Coronary artery (tissue), 2 donors: ENCODE data around the gene MYO5B.

ENCODE experiments used
- DNase-seq: peaks from one replicate; pipeline ENCODE4 v3.0.0-alpha.2; 2017; ENCODE audit warnings: low spot score
- H3K27ac ChIP-seq, 2 donors: fragments of 200-600 bp; sonication (generic); one replicate each; pipeline ENCODE4 v1.5.1; 2016 to 2019
- H3K4me3 ChIP-seq: fragments of 200-600 bp; sonication (generic); 2 replicates; pipeline ENCODE4 v1.5.1; 2016; ENCODE audit warnings: mild to moderate bottlenecking, moderate library complexity
- TF ChIP-seq, protein P1 (sequence below): fragments of 200-600 bp; sonication (generic); IDR thresholded peaks from one replicate; pipeline ENCODE4 v1.5.1; 2019; ENCODE audit warnings: antibody characterized with exemption

The MYO5B gene

DNA sequence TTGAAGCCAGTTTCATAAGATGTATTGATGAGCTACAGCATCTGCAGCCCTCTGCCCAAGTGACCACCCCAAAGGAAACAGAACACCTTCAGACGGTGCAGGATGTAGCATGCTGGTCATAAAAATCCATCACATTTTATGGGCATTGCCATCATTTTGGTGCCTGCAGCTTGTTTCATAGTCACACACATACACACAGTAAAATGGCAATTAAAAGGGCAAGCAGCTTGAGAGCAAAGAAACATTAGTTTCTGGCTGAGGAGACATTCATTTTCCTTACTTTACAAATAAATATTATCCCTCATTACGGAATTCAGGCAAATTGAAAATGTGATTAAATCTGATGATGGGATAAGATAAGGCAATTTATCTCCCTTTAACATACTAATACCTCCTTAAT, 13.4 kb downstream of the MYO5B start:
- no peak for DNase-seq
- TF ChIP-seq, protein P1, sequence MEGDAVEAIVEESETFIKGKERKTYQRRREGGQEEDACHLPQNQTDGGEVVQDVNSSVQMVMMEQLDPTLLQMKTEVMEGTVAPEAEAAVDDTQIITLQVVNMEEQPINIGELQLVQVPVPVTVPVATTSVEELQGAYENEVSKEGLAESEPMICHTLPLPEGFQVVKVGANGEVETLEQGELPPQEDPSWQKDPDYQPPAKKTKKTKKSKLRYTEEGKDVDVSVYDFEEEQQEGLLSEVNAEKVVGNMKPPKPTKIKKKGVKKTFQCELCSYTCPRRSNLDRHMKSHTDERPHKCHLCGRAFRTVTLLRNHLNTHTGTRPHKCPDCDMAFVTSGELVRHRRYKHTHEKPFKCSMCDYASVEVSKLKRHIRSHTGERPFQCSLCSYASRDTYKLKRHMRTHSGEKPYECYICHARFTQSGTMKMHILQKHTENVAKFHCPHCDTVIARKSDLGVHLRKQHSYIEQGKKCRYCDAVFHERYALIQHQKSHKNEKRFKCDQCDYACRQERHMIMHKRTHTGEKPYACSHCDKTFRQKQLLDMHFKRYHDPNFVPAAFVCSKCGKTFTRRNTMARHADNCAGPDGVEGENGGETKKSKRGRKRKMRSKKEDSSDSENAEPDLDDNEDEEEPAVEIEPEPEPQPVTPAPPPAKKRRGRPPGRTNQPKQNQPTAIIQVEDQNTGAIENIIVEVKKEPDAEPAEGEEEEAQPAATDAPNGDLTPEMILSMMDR, result no peak
- Histone ChIP-seq H3K4me3 (no peak overlapping the region), H3K27ac (no peak overlapping the region)

DNA sequence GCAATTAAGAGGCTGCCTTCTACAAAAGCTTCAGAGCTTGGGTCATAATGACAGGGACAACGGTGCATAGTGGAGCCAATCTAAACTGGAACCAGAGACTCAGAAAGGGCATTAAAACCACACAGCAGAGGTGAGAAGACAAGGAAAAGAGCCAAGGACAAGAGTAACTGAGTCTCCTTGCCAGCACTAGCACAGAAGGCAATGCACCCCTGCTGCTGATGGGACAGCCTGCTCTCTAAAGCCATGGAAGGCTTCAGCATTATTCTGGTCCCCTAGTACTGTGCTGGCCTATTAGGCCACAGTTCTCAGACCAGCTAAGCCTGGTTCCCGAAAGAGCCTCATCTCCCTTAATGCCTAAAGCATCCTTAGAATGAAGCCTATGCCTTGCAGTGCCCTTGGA, 15.5 kb downstream of the MYO5B start:
- DNase-seq, result no peak
- TF ChIP-seq, protein P1, result no peak
- Histone ChIP-seq H3K27ac (no peak overlapping the region), H3K4me3 (no peak overlapping the region)

DNA sequence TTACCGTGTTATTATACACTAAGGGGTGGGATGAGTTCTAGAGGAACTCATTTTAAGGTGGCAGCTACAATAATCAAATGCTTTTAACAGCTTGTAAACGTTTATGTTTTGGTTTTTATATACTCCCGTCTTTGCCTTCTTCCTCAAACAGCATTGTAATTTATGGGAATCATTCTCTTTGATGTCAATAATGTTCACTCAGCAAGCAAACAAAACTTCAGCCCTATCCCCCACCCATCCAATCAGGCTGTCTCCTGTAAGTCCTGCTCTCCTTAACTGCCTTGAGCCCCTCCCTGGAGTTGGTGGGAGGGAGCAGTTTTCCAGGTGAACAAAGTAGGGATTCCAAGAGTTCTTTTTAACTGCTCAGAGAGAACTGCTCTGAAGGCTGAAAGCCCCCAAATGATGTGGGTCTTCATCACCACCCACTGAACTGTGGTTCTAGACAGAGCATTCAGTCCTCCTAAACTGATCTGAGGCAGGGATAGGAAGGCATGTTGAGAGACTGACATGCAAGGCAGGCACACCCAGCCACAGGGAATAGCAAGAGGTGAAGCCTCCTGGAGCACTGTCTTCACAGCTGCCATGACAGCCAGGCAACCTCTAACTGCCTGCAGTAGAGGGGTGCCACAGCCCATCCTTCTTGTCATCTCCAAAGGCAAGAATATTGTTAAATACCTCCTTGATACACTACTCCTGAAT, 17.5 kb downstream of the MYO5B start:
- no peak overlapping the region for H3K27ac ChIP-seq
- no peak for DNase-seq
- TF ChIP-seq, protein P1, result no peak
- no peak overlapping the region for H3K4me3 ChIP-seq

DNA sequence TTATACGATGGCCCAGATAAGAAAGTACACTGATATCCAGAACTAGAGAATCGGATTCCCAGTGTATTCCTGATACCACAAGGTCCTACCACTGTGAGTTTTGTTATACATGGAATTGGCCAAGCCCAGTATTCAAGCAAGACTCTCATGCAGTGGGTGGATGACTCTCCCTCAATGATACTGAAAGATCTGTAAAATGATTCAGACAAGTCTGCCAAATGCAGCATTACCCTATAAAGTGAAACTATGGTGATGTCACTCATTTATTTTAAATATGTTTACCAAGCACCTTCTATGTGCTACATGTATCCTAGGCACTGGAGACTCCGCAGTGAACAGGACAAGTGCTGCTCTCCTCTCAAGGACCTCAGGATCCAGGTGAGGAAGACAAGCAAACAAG, 22.6 kb downstream of the MYO5B start:
- no peak for DNase-seq
- TF ChIP-seq, protein P1, result no peak
- no peak overlapping the region for H3K27ac ChIP-seq
- no peak overlapping the region for H3K4me3 ChIP-seq

DNA sequence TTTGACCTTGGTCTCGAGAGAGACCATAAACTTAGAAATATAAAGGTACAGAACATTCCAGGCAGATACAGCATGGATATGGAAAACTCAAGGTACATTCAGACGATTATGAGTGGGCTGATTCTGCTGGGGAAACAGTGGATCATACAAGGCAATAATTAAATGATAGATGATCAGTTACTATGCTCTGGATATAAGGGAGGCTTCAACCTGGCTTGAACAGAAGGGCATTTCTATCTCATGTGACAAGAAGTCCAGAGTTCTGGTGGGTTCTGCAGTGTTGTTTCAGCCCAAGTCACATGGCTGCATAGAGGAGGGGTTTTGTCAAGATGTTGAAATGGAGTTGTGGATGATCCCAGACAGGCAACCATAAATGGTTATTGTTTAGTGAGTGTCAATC, 23.5 kb downstream of the MYO5B start:
- H3K27ac ChIP-seq, result no peak overlapping the region
- TF ChIP-seq, protein P1, result no peak
- no peak for DNase-seq
- no peak overlapping the region for H3K4me3 ChIP-seq

DNA sequence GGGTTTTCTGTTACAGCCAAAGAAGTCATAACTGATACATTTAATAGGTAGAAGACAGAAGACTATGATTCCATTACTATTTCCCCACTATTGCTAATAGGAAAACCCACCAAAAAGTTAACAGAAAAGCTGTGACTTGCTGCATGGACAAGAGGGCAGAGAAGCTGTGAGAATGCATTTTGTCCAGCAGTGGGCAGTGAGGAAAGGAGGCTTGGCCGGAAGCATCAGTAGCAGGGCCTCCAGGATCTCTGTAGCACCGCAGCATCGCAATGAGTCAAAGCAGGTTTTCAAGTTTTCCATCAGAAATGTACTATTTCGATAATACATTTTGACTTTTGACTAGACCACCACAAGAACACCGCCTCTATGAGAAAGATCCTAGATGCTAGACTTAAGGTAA, 24.9 kb downstream of the MYO5B start:
- no peak for DNase-seq
- TF ChIP-seq, protein P1, result no peak
- no peak overlapping the region for H3K27ac ChIP-seq
- H3K4me3 ChIP-seq, result no peak overlapping the region

DNA sequence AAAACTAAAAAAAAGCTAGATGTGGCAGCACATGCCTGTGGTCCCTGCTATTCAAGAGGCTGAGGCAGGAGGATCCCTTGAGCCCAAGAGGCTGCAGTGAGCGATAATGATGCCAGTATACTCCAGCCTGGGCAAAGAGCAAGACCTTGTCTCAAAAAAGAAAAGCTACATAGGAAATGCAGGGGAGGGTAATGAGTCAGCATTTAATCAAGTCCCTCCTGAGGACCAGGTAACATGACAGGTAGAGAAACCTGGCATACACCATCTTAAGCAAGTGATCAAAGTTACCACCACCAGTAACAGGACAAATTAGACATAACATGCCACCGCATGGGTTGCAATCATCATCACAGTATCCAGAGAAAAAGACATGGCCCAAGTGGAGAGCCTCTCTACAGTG, 25.8 kb downstream of the MYO5B start:
- H3K4me3 ChIP-seq, result no peak overlapping the region
- TF ChIP-seq, protein P1, result no peak
- no peak for DNase-seq
- no peak overlapping the region for H3K27ac ChIP-seq
